HT-29 (cell line): Measurements from ENCODE around the gene SRRD. TPM values are rescaled to one million over a fixed set of nuclear protein-coding genes. Genes with fewer than 3 reads are reported as not detected.
"Not testable (repeated sequence)": the region's sequence is repeated elsewhere in the genome, so short reads cannot be mapped to it uniquely, and the experiment has no call there.

ENCODE experiments used
- DNase-seq: peaks from one replicate; pipeline ENCODE4 v3.0.0-alpha.2; 2015; ENCODE audit warnings: low spot score
- total RNA-seq: library from RNA; depleted of rRNA; stranded (reverse); fragments of >200 nt; shearing (Covaris generic); gene quantifications from 2 replicates; pipeline ENCODE4 v1.2.3, GENCODE V29; 2014

SRRD gene
- total RNA-seq, 1 experiment from 2014 or later, result 11.4 TPM

DNA sequence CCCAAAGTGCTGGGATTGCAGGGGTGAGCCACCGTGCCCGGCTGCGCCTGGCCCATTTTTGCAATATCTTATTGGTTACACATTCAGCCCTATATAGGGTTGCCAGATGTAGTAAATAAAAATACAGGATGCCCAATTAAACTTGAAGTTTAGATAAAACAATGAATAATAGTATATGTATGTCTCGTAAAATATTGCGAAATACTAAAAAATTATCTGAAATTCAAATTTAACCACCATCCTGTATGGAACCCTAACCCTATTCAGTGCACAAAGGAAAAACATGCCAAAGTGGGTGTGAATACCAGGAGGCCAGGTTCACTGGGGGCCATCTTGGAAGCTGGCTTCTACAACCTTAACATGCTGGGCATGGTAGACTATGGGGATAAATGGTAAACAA lies 33.8 kb downstream of the SRRD start:
- no peak for DNase-seq

- no peak for DNase-seq
Measured at GRCh38 chr22:26522012-26522411, 38.3 kb downstream of the SRRD start.

GRCh38 chr22:26522592-26522991 lies 38.9 kb downstream of the SRRD start:
- DNase-seq, result no peak

- no peak for DNase-seq
Measured at GRCh38 chr22:26524870-26525269, 41.2 kb downstream of the SRRD start.

GRCh38 chr22:26525946-26526564 lies 42.4 kb downstream of the SRRD start:
- DNase-seq, result no peak

DNA sequence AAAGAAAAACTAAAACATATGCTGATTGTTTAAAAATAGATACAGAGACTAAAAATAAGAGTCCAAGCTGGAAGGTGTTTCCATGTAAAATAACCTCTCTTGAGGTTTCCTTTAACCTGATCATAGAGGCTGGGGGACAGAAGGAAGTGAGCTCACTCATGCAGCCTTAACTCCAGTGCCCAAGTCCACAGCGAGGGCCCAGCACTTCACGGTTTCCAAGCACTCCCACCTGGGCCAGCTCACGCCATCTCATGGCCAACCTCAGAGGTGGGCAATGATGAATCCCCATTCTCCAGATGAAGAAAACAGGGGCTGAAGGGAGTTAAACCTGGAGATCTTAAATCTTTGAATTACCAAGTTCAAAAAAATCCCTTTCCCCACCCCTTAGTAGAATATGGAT lies 43.5 kb downstream of the SRRD start:
- DNase-seq, result no peak

- no peak for DNase-seq
Measured at GRCh38 chr22:26527574-26528465, 44.1 kb downstream of the SRRD start.

DNA sequence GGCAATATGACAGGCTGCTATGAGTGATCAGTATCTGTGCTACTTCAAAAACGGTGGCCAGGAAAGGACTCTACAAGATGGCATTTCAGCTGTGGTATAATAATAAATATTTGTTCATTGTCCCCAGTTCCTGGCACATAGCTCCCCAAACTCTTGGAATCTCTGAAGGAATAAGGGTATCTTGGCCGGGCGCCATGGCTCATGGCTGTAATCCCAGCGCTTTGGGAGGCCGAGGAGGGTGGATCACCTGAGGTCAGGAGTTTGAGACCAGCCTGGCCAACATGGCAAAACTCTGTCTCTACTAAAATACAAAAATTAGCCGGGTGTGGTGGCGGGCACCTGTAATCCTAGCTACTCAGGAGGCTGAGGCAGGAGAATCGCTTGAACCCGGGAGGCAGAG lies 44.8 kb downstream of the SRRD start:
- not testable (repeated sequence) for DNase-seq

DNA sequence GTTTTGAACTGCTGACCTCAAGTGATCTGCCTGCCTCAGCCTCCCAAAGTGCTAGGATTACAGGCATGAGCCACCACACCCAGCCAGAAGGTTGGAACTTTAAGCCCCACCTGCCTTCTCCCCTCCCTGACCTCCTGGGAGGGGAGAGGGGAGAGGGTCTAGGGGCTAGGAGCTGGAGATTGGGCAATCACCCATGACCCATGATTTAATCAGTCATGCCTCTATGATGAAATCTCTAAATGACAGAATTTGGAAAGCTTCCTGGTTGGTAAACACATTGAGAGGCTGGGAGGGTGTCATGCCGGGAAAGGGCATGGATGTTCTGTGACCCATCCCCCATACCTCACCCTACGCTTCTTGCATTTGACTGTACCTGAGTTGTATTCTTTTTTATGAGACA lies 45.7 kb downstream of the SRRD start:
- no peak for DNase-seq

GRCh38 chr22:26534171-26534855 lies 50.6 kb downstream of the SRRD start:
- DNase-seq, result no peak

DNA sequence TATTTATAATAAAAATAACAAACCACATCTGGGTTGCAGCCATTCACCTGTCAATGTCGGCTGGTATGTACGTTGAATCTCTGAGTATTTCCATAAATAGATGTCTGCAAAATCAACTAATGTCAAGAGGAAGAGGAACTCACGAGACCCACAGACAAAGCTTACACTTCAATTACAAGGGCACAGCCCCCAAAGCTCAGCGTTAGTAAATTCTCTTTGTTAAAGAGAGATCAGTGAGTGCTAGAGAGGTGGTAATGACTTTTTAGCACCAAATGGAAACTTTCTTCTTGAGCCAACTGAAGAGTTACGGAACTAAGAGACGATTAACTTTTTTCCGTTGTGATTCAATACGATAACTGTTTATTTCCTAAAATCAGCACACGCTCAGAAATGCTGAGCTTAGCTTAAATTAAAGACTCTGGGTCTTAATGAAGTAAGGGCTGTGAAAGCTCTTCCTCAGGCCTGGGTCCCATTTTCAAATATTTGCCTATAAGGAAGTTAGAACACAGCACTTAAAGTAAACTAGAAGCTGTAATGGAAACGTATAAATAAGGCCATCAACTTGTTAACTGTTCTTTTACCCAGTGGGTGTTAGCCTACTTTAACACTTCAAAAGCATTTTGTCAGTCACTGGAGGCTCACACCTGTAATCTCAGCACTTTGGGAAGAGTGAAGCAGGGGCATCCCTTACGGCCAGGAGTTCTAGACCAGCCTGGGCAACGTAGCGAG lies 51.4 kb downstream of the SRRD start:
- no peak for DNase-seq

- no peak for DNase-seq
Measured at GRCh38 chr22:26535603-26535908, 51.9 kb downstream of the SRRD start.

DNA sequence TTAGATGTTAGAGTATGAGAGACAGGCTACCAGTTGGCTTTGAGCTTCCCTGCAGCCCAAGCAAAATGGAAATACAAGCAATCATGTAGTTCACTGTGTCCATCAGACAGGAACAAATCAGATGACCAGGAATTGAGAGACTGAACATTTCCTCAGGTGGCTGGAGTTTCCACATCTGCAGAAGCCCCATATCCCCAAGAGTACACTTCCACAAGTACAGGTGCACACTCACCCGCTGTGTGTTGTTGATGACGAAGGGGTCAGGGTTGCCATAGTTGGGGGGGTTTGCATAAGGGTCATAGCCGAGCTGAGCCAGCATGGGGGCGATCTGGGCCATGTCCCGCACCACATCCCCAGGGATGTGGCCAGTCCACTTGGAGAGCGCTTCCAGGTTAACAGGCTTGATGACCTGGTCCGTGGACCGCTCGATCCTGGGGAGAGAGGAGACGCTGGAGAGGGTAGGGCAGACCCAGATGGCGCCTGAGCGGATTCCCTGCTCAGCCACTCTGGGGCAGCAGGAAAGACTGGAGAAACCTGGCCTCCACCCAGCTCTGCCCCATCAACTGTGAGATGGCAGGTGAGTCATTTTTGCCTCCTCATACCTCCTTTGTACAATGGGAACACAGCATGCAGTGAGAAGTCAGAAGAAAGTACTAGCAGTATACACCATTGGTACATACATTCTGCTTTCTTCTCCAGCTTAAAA lies 52.5 kb downstream of the SRRD start:
- DNase-seq, result no peak

DNA sequence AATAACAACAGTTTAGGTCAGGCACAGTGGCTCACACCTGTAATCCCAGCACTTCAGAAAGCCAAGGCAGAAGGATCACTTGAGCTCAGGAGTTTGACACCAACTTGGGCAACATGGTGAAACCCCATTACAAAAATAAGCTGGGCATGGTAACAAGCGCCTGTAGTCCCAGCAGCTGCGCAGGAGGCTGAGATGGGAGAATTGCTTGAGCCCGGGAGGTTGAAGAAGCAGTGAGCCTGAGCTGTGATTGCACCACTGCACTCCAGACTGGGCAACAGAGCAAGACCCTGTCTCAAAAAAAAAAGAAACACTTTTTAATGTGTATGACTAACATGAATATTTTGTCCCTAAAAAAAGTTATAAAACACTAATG lies 53.1 kb downstream of the SRRD start:
- DNase-seq, result no peak

DNA sequence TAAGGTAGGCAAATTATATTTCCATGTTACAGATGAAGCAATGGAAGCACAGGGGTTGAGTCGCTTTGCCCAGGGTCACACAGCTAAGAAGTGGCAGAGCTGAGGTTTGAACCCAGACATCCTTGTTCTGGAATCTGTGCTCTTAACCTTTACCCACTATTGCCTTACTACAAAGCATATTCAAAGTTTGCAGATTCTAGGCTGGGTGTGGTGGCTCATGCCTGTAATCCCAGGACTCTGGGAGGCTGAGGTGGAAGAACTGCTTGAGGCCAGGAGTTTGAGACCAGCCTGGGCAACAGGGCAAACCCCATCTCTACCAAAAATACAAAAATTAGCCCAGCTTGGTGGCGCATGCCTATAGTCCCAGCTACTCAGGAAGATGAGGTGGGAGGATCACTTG lies 56.4 kb downstream of the SRRD start:
- DNase-seq, result no peak

- DNase-seq, result no peak
Measured at GRCh38 chr22:26541167-26541819, 57.6 kb downstream of the SRRD start.

DNA sequence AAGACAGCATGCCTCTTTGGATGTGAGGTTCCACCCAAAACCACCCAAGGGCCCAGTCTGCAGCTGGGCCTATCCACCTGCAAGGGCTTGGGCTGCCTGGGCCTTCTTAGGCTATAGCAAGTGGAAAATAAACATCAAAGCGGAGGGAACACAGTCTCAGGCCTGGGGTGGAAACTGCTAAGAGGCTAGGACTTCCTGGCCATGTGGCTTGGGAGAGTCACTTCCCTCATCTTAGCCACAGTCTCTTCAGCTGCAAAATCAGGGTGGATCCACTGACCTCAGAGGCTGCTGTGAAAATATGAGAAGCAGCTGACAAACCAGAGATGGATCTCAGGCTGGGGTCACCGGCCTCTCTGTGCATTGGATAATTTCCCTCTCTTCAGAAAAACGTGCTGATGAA lies 59.2 kb downstream of the SRRD start:
- DNase-seq, result no peak
